Gastrocnemius medialis (tissue), 4 donors: ENCODE data around the gene ZMYM2. TPM values are rescaled to one million over a fixed set of nuclear protein-coding genes. Genes with fewer than 3 reads are reported as not detected.

ENCODE experiments used
- ATAC-seq, 2 donors: fragments of 150-250 bp; one replicate each; pipeline ENCODE4 v1.9.1; 2016
- DNase-seq, 2 donors: peaks; one replicate each; pipeline ENCODE4 v3.0.0-alpha.2; 2019
- H3K27ac ChIP-seq, 4 donors: fragments of 200-600 bp; sonication (generic); 1 replicate in 1 of 4; 2 replicates in 3 of 4; pipeline ENCODE4 v1.5.1; 2016 to 2018; ENCODE audit warnings: mild to moderate bottlenecking in 2 of 4, moderate library complexity in 1 of 4
- H3K27me3 ChIP-seq, 3 donors: fragments of 200-600 bp; sonication (generic) in 2 of 3; 1 replicate in 1 of 3; 2 replicates in 2 of 3; pipeline versions ENCODE4 v1.5.1 to v1.6.0; 2016 to 2019; ENCODE audit warnings: mild to moderate bottlenecking in 1 of 3, moderate library complexity in 1 of 3
- H3K36me3 ChIP-seq, 2 donors: fragments of 200-600 bp; sonication (generic) in 1 of 2; one replicate each; pipeline ENCODE4 v1.5.1; 2017 to 2018
- H3K4me1 ChIP-seq, 2 donors: fragments of 200-600 bp; sonication (generic) in 1 of 2; one replicate each; pipeline ENCODE4 v1.5.1; 2016 to 2017; ENCODE audit warnings: mild to moderate bottlenecking in 2 of 2
- H3K4me3 ChIP-seq, 4 donors: fragments of 200-600 bp; sonication (generic) in 3 of 4; 1 replicate in 1 of 4; 2 replicates in 3 of 4; pipeline ENCODE4 v1.5.1; 2016 to 2019; ENCODE audit warnings: mild to moderate bottlenecking in 2 of 4
- H3K9me3 ChIP-seq, 3 donors: fragments of 200-600 bp; sonication (generic) in 2 of 3; 1 replicate in 1 of 3; 2 replicates in 2 of 3; pipeline ENCODE4 v1.5.1; 2016 to 2019
- CTCF ChIP-seq, 5 experiments: fragments of 450-650 bp in 3 of 5; fragments of 200-600 bp in 2 of 5; sonication (generic) in 2 of 5; IDR thresholded peaks in 4 of 5; conservative IDR thresholded peaks in 1 of 5; 1 replicate in 4 of 5; 2 replicates in 1 of 5; pipeline ENCODE4 v1.5.1; 2016 to 2019; ENCODE audit warnings: antibody characterized with exemption in 5 of 5, mild to moderate bottlenecking in 3 of 5, moderate library complexity in 3 of 5
- POLR2A ChIP-seq, 2 donors: fragments of 450-650 bp; IDR thresholded peaks; one replicate each; pipeline ENCODE4 v1.6.1; 2017; ENCODE audit warnings: antibody characterized with exemption in 2 of 2, mild to moderate bottlenecking in 2 of 2, moderate library complexity in 2 of 2
- in situ Hi-C, 4 donors: fragments of 200-750 bp; cut with MboI; loops; one replicate each; pipeline versions ENCODE4 v1.15.0 to v1.8.0; 2017; ENCODE audit warnings: low sequenced_read_pairs in 4 of 4
- intact Hi-C: fragments of 100-400 bp; cut with DNase I; formaldehyde crosslinking; loops from one replicate; pipeline ENCODE4 v1.15.1; 2023; ENCODE audit warnings: low total_unique reads
- total RNA-seq, 4 donors: library from RNA; depleted of rRNA; stranded (reverse); fragments of >200 nt; gene quantifications; one replicate each; pipeline versions ENCODE4 v1.1.0 to v1.2.3, GENCODE V29; 2016

ZMYM2 gene
- total RNA-seq, 4 donors from 2014 or later: 35.3 to 58.4 (median 47.1) TPM

GRCh38 chr13:20016649-20017364 is 58.3 kb downstream of the ZMYM2 start:
- Histone ChIP-seq H3K4me3 (no peak overlapping the region), H3K9me3 (peaks cover 0 to 14% (median 0%) of the 10 kb centered on the region in 3 donors), H3K27ac (no peak overlapping the region), H3K4me1 (no peaks in the 10 kb centered on the region), H3K36me3 (peaks cover 0 to 13% of the 10 kb centered on the region in 2 donors), H3K27me3 (no peaks in the 10 kb centered on the region)
- in situ Hi-C loops: no loop called here
- intact Hi-C loops: no loop called here
- DNase-seq: no peak
- no peak for ATAC-seq
- TF ChIP-seq CTCF (IDR thresholded peaks at IDR 0.05 in 4 of 5, conservative IDR thresholded peaks at IDR 0.05 in 1 of 5) (no peak), POLR2A (IDR thresholded peaks at IDR 0.05) (no peak)

GRCh38 chr13:20017365-20017711 is 58.8 kb downstream of the ZMYM2 start:
- TF ChIP-seq POLR2A (IDR thresholded peaks at IDR 0.05): no peak
- TF ChIP-seq CTCF (IDR thresholded peaks at IDR 0.05 in 4 of 5, conservative IDR thresholded peaks at IDR 0.05 in 1 of 5): no peak
- H3K27ac ChIP-seq: no peak overlapping the region
- DNase-seq (no peak), ATAC-seq (no peak)
- intact Hi-C loops (no loop called here), in situ Hi-C loops (no loop called here)
- no peaks in the 10 kb centered on the region for H3K27me3 ChIP-seq
- no peaks in the 10 kb centered on the region for H3K4me1 ChIP-seq
- peaks cover 0 to 12% of the 10 kb centered on the region in 2 donors for H3K36me3 ChIP-seq
- H3K9me3 ChIP-seq: peaks cover 0 to 14% (median 0%) of the 10 kb centered on the region in 3 donors
- H3K4me3 ChIP-seq: no peak overlapping the region

GRCh38 chr13:20019043-20019442 is 60.5 kb downstream of the ZMYM2 start:
- no peak for ATAC-seq
- in situ Hi-C loops: no loop called here
- peaks cover 0 to 12% of the 10 kb centered on the region in 2 donors for H3K36me3 ChIP-seq

GRCh38 chr13:20024702-20025101 is 66.2 kb downstream of the ZMYM2 start:
- intact Hi-C loops (no loop called here), in situ Hi-C loops (no loop called here)
- Histone ChIP-seq H3K27me3 (no peaks in the 10 kb centered on the region), H3K27ac (no peak overlapping the region), H3K4me1 (no peaks in the 10 kb centered on the region), H3K4me3 (no peak overlapping the region), H3K36me3 (peaks cover 0 to 16% of the 10 kb centered on the region in 2 donors), H3K9me3 (no peaks in the 10 kb centered on the region)
- no peak for DNase-seq
- TF ChIP-seq POLR2A (IDR thresholded peaks at IDR 0.05): no peak
- TF ChIP-seq CTCF (IDR thresholded peaks at IDR 0.05 in 4 of 5, conservative IDR thresholded peaks at IDR 0.05 in 1 of 5): no peak
- no peak for ATAC-seq

More at GRCh38 chr13:20019043-20019442, 60.5 kb downstream of the ZMYM2 start:
- Histone ChIP-seq H3K4me3 (no peak overlapping the region), H3K27ac (no peak overlapping the region), H3K27me3 (no peaks in the 10 kb centered on the region), H3K9me3 (peaks cover 0 to 14% (median 0%) of the 10 kb centered on the region in 3 donors), H3K4me1 (no peaks in the 10 kb centered on the region)
- intact Hi-C loops: no loop called here
- no peak for DNase-seq
- TF ChIP-seq CTCF (IDR thresholded peaks at IDR 0.05 in 4 of 5, conservative IDR thresholded peaks at IDR 0.05 in 1 of 5) (no peak), POLR2A (IDR thresholded peaks at IDR 0.05) (no peak)
